Measurements from ENCODE around the gene SLC38A11. TPM values are rescaled to one million over a fixed set of nuclear protein-coding genes. Genes with fewer than 3 reads are reported as not detected.

SLC38A11 gene
- polyA plus RNA-seq, 1 of the 3 experiments (the other 2 are of a cell fraction), result not detected

DNA sequence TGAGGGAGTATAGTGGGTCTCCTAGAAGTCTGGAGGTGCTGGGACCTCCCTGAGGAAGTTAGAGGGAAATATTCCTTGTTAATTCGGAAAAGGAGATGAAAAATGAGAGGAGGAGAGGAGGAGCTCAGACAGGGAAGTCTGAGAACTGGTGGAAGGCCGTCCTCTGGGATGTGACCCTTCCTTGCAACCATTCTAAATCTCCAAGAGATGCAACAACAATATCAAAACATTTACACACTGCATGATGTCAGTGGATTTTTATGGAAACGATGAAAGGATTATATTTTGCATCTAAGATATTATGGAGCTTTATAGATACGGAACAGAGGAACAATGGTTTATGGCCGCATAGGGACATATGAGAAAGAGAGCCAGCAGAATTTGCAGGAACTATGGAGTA, 63.9 kb downstream of the SLC38A11 start:
- no peaks in the 10 kb centered on the region for H4K20me1 ChIP-seq (ENCODE audit: insufficient read depth)
- no peaks in the 10 kb centered on the region for H3K79me2 ChIP-seq (ENCODE audit: insufficient read depth)
- WGBS (ENCODE audit: low lambda C conversion rate), result 91% methylated on average over 5 of the region's 5 CpGs
- H3F3A ChIP-seq (replicated peaks; ENCODE audit: insufficient read depth), result peaks cover 6% of the 10 kb centered on the region
- POLR2A ChIA-PET, result no interaction called here
- no peaks in the 10 kb centered on the region for H3K9me2 ChIP-seq
- H3K4me2 ChIP-seq, result no peak overlapping the region
- no peaks in the 10 kb centered on the region for H3K9me3 ChIP-seq
- H3K4me1 ChIP-seq (ENCODE audit: control insufficient read depth in 1 of 2, insufficient read depth in 2 of 2, low read depth in 1 of 2, low read length in 1 of 2), result peaks cover 4 to 8% of the 10 kb centered on the region in 2 experiments
- H3K36me3 ChIP-seq (replicated peaks in 1 of 2; ENCODE audit: control insufficient read depth in 1 of 2, insufficient read depth in 2 of 2, low read length in 1 of 2), result no peaks in the 10 kb centered on the region
- DNase-seq, result no peak
- no peak overlapping the region for H3K9ac ChIP-seq
- no peaks in the 10 kb centered on the region for H3K27me3 ChIP-seq (ENCODE audit: insufficient read depth)
- no peak overlapping the region for H2AFZ ChIP-seq (ENCODE audit: low read depth)
- TF ChIP-seq, protein P1, sequence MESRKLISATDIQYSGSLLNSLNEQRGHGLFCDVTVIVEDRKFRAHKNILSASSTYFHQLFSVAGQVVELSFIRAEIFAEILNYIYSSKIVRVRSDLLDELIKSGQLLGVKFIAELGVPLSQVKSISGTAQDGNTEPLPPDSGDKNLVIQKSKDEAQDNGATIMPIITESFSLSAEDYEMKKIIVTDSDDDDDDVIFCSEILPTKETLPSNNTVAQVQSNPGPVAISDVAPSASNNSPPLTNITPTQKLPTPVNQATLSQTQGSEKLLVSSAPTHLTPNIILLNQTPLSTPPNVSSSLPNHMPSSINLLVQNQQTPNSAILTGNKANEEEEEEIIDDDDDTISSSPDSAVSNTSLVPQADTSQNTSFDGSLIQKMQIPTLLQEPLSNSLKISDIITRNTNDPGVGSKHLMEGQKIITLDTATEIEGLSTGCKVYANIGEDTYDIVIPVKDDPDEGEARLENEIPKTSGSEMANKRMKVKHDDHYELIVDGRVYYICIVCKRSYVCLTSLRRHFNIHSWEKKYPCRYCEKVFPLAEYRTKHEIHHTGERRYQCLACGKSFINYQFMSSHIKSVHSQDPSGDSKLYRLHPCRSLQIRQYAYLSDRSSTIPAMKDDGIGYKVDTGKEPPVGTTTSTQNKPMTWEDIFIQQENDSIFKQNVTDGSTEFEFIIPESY (IDR thresholded peaks at IDR 0.05; ENCODE audit: borderline replicate concordance, low read depth), result no peak
- TF ChIP-seq GATA2 (CRISPR knock-in tag; IDR thresholded peaks at IDR 0.05) (no peak), RCOR1 (IDR thresholded peaks at IDR 0.05; ENCODE audit: low read length) (no peak), TCF12 (IDR thresholded peaks at IDR 0.05) (no peak), EZH2phosphoT487 (IDR thresholded peaks at IDR 0.05; ENCODE audit: borderline replicate concordance, low read depth) (no peak), SMC3 (IDR thresholded peaks at IDR 0.05; ENCODE audit: low read depth, low read length) (no peak), TEAD4 (IDR thresholded peaks at IDR 0.05; ENCODE audit: borderline replicate concordance, insufficient read depth) (no peak), EP300 (IDR thresholded peaks at IDR 0.05; ENCODE audit: borderline replicate concordance in 1 of 2, low read depth in 1 of 2, low read length in 1 of 2) (no peak), RFX5 (IDR thresholded peaks at IDR 0.05; ENCODE audit: low read length) (no peak), YY1 (IDR thresholded peaks at IDR 0.05; ENCODE audit: low read depth) (no peak), RXRA (IDR thresholded peaks at IDR 0.05; ENCODE audit: borderline replicate concordance, low read depth) (no peak), TAF1 (IDR thresholded peaks at IDR 0.05; ENCODE audit: borderline replicate concordance, low read depth, low read length) (no peak), SIN3A (IDR thresholded peaks at IDR 0.05; ENCODE audit: borderline replicate concordance, low read depth, low read length) (no peak), RAD21 (IDR thresholded peaks at IDR 0.05; ENCODE audit: low read length) (no peak), FOXM1 (IDR thresholded peaks at IDR 0.05; ENCODE audit: low read depth) (no peak)
- TF ChIP-seq, protein P2, sequence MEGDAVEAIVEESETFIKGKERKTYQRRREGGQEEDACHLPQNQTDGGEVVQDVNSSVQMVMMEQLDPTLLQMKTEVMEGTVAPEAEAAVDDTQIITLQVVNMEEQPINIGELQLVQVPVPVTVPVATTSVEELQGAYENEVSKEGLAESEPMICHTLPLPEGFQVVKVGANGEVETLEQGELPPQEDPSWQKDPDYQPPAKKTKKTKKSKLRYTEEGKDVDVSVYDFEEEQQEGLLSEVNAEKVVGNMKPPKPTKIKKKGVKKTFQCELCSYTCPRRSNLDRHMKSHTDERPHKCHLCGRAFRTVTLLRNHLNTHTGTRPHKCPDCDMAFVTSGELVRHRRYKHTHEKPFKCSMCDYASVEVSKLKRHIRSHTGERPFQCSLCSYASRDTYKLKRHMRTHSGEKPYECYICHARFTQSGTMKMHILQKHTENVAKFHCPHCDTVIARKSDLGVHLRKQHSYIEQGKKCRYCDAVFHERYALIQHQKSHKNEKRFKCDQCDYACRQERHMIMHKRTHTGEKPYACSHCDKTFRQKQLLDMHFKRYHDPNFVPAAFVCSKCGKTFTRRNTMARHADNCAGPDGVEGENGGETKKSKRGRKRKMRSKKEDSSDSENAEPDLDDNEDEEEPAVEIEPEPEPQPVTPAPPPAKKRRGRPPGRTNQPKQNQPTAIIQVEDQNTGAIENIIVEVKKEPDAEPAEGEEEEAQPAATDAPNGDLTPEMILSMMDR (IDR thresholded peaks at IDR 0.05), result no peak
- TF ChIP-seq, protein P3, sequence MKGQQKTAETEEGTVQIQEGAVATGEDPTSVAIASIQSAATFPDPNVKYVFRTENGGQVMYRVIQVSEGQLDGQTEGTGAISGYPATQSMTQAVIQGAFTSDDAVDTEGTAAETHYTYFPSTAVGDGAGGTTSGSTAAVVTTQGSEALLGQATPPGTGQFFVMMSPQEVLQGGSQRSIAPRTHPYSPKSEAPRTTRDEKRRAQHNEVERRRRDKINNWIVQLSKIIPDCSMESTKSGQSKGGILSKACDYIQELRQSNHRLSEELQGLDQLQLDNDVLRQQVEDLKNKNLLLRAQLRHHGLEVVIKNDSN (IDR thresholded peaks at IDR 0.05; ENCODE audit: borderline replicate concordance, low read depth), result no peak
- TF ChIP-seq, protein P4, sequence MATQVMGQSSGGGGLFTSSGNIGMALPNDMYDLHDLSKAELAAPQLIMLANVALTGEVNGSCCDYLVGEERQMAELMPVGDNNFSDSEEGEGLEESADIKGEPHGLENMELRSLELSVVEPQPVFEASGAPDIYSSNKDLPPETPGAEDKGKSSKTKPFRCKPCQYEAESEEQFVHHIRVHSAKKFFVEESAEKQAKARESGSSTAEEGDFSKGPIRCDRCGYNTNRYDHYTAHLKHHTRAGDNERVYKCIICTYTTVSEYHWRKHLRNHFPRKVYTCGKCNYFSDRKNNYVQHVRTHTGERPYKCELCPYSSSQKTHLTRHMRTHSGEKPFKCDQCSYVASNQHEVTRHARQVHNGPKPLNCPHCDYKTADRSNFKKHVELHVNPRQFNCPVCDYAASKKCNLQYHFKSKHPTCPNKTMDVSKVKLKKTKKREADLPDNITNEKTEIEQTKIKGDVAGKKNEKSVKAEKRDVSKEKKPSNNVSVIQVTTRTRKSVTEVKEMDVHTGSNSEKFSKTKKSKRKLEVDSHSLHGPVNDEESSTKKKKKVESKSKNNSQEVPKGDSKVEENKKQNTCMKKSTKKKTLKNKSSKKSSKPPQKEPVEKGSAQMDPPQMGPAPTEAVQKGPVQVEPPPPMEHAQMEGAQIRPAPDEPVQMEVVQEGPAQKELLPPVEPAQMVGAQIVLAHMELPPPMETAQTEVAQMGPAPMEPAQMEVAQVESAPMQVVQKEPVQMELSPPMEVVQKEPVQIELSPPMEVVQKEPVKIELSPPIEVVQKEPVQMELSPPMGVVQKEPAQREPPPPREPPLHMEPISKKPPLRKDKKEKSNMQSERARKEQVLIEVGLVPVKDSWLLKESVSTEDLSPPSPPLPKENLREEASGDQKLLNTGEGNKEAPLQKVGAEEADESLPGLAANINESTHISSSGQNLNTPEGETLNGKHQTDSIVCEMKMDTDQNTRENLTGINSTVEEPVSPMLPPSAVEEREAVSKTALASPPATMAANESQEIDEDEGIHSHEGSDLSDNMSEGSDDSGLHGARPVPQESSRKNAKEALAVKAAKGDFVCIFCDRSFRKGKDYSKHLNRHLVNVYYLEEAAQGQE (IDR thresholded peaks at IDR 0.05; ENCODE audit: low read depth, low read length), result no peak
- TF ChIP-seq, protein P5, sequence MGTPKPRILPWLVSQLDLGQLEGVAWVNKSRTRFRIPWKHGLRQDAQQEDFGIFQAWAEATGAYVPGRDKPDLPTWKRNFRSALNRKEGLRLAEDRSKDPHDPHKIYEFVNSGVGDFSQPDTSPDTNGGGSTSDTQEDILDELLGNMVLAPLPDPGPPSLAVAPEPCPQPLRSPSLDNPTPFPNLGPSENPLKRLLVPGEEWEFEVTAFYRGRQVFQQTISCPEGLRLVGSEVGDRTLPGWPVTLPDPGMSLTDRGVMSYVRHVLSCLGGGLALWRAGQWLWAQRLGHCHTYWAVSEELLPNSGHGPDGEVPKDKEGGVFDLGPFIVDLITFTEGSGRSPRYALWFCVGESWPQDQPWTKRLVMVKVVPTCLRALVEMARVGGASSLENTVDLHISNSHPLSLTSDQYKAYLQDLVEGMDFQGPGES (IDR thresholded peaks at IDR 0.05; ENCODE audit: low read depth, low read length), result no peak
- TF ChIP-seq, protein P6, sequence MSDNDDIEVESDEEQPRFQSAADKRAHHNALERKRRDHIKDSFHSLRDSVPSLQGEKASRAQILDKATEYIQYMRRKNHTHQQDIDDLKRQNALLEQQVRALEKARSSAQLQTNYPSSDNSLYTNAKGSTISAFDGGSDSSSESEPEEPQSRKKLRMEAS (IDR thresholded peaks at IDR 0.05; ENCODE audit: low read depth), result no peak
- CTCF ChIA-PET, result interaction anchor here (0.8 to 2.8 kb wide), 10 partner anchors 10 to 195 kb away, joined by 3 to 15 read pairs (median 4); partner anchors contain the start of gene COBLL1
- peak overlapping the region in 1 of 2 experiments; percentile 36; a peak in 1 of 4 replicates for H3K27ac ChIP-seq (ENCODE audit: low read depth in 2 of 2, low read length in 1 of 2)
- H3K4me3 ChIP-seq (ENCODE audit: low read depth in 2 of 2, low read length in 1 of 2), result no peak overlapping the region

All from SK-N-SH (cell line).